A673 (cell line): Measurements from ENCODE around the gene RHOF. TPM values are rescaled to one million over a fixed set of nuclear protein-coding genes. Genes with fewer than 3 reads are reported as not detected.
A peak's percentile ranks its signal among the peaks of the same experiment; 100 is the strongest.
"Not testable (repeated sequence)": the region's sequence is repeated elsewhere in the genome, so short reads cannot be mapped to it uniquely, and the experiment has no call there.

ENCODE experiments used
- BruUV-seq: library from RNA; stranded (reverse); fragments of 400-500 nt; replicated peaks from 2 replicates; lab custom pipeline; 2021; lab: Mats Ljungman, UMichigan
- CTCF ChIA-PET: fragments of 300-600 bp; sonication (Branson Sonifier 250); formaldehyde crosslinking; loops from one replicate; lab custom pipeline; 2022; ENCODE audit warnings: antibody characterized with exemption; lab: Charles Lee
- POLR2A ChIA-PET: fragments of 300-600 bp; sonication (Branson Sonifier 250); formaldehyde crosslinking; loops from one replicate; lab custom pipeline; 2022; ENCODE audit warnings: antibody characterized with exemption; ENCODE audit not compliant: low non-redundant PET; lab: Charles Lee
- DNase-seq: peaks from one replicate; pipeline ENCODE4 v3.0.0-alpha.2; 2015; ENCODE audit warnings: low spot score
- H3K27ac ChIP-seq: fragments of 200-600 bp; sonication (generic); 2 replicates; pipeline ENCODE4 v1.5.1; 2016; ENCODE audit warnings: mixed run types, low read depth, mild to moderate bottlenecking, mixed read lengths, antibody characterized with exemption, low read length; ENCODE audit not compliant: poor library complexity, severe bottlenecking
- H3K27me3 ChIP-seq: fragments of 200-600 bp; sonication (generic); replicated peaks from 2 replicates; pipeline ENCODE4 v1.6.1; 2017; ENCODE audit warnings: mixed run types, low read depth, mild to moderate bottlenecking, mixed read lengths, antibody characterized with exemption, low read length; ENCODE audit not compliant: insufficient read depth, poor library complexity
- H3K36me3 ChIP-seq: fragments of 200-600 bp; sonication (generic); 2 replicates; pipeline ENCODE4 v1.6.1; 2016; ENCODE audit warnings: mixed run types, mild to moderate bottlenecking, mixed read lengths, antibody characterized with exemption, low read length; ENCODE audit not compliant: insufficient read depth, poor library complexity, severe bottlenecking
- H3K4me1 ChIP-seq: fragments of 200-600 bp; sonication (generic); 2 replicates; pipeline ENCODE4 v1.6.1; 2017; ENCODE audit warnings: mixed run types, mild to moderate bottlenecking, mixed read lengths, antibody characterized with exemption, low read length; ENCODE audit not compliant: insufficient read depth, poor library complexity, severe bottlenecking
- H3K4me3 ChIP-seq: fragments of 200-600 bp; sonication (generic); 2 replicates; pipeline ENCODE4 v1.5.1; 2016; ENCODE audit warnings: low read depth, mixed run types, mild to moderate bottlenecking, mixed read lengths, low read length; ENCODE audit not compliant: poor library complexity, severe bottlenecking
- H3K9me3 ChIP-seq: fragments of 200-600 bp; sonication (generic); 2 replicates; pipeline ENCODE4 v1.6.1; 2016; ENCODE audit warnings: mixed run types, low read depth, mild to moderate bottlenecking, mixed read lengths, antibody characterized with exemption, low read length; ENCODE audit not compliant: poor library complexity, severe bottlenecking
- CTCF ChIP-seq: fragments of 300-800, 200-600 bp; sonication (generic); conservative IDR thresholded peaks from 2 replicates; pipeline ENCODE4 v1.5.1; 2017; ENCODE audit warnings: low read depth, mild to moderate bottlenecking, antibody characterized with exemption, low read length, moderate library complexity, mixed read lengths
- EZH2 ChIP-seq: fragments of 200-600 bp; sonication (generic); IDR thresholded peaks from 2 replicates; pipeline ENCODE4 v1.6.1; 2017; ENCODE audit warnings: borderline replicate concordance, low read depth, mild to moderate bottlenecking, mixed read lengths, antibody characterized with exemption, low read length; ENCODE audit not compliant: poor library complexity, severe bottlenecking
- intact Hi-C: fragments of 100-400 bp; cut with micrococcal nuclease; formaldehyde crosslinking; loops from one replicate; pipeline ENCODE4 v1.10.0; 2022; ENCODE audit not compliant: unreplicated experiment
- total RNA-seq: library from RNA; stranded (reverse); gene quantifications from 2 replicates; pipeline ENCODE4 v1.2.3, GENCODE V29; 2021

The RHOF gene
- total RNA-seq, 1 experiment from 2014 or later, result 21.1 TPM

DNA sequence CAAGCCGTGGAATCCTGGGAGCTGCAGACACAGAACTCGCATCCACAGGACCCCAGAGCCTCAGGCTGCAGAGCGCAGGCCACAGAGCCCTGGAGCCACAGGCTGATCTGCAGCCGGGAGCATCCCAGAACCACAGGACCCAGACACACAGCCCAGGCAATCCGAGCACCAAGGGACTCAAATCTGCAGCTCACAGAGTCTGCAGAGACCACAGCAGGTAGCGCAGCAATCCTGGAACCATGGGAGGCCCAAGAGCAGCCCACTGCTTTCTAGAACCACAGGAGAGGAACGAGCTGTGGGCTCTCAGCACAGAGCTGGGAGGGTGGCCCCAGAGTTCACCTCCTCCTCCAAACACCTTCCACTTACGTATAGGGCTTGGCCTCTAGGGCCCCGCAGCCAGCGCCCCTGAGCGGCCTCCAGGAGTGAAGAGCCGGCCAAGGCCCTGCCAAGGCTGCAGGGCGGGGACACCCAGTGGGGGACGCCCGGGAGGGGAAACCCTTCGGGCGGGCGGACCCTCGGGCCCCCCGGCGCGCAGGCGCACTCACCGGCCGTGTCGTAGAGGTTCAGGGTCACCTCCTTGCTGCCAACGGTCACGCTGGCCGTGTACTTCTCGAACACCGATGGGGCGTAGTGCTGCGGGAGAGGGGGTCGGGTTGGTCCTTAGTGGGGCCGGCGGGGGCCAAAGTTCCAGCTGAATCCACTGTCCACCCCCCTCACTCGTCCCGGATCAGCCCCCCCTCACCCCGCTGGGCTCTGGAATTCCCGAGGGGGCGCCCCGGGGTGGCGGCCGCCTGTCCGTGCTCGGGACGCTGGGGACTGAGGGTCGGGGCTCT is 665 bp downstream of the RHOF start:
- H3K36me3 ChIP-seq, result peaks cover 10% of the 10 kb centered on the region
- H3K27ac ChIP-seq, result peak overlapping the region; percentile 44
- intact Hi-C loops, result loop anchor here (5.0 kb wide), 1 partner anchor 96 kb away; no protein-coding TSS in a partner anchor
- POLR2A ChIA-PET, result interaction anchor here (0.7 kb wide), 1 partner anchor 8 kb away, joined by 5 read pairs; no protein-coding TSS in a partner anchor
- H3K4me3 ChIP-seq, result peak overlapping the region; percentile 58
- peaks cover 21% of the 10 kb centered on the region for H3K4me1 ChIP-seq
- H3K27me3 ChIP-seq, result no peaks in the 10 kb centered on the region
- CTCF ChIA-PET, result interaction anchor here (0.7 to 4.6 kb wide), 9 partner anchors 11 to 575 kb away, joined by 3 to 82 read pairs (median 6); partner anchors contain the start of gene TMEM120B
- BruUV-seq, result no TSS peak
- no peak for DNase-seq
- no peaks in the 10 kb centered on the region for H3K9me3 ChIP-seq
- TF ChIP-seq EZH2, result no peak
- TF ChIP-seq CTCF, result no peak

- Histone ChIP-seq H3K27ac (no peak overlapping the region), H3K9me3 (no peaks in the 10 kb centered on the region), H3K27me3 (no peaks in the 10 kb centered on the region), H3K4me3 (no peak overlapping the region), H3K36me3 (peaks cover 1% of the 10 kb centered on the region), H3K4me1 (peaks cover 13% of the 10 kb centered on the region)
- no peak for DNase-seq
- no TSS peak for BruUV-seq
- ChIA-PET CTCF (interaction anchor here (1.1 to 4.6 kb wide), 2 partner anchors 10 to 20 kb away, joined by 3 to 82 read pairs; no protein-coding TSS in a partner anchor), POLR2A (interaction anchor here (0.8 kb wide), 1 partner anchor 11 kb away, joined by 3 read pairs; no protein-coding TSS in a partner anchor)
- TF ChIP-seq EZH2, result no peak
- TF ChIP-seq CTCF, result no peak
- intact Hi-C loops, result loop anchor here (5.0 kb wide), 1 partner anchor 95 kb away; no protein-coding TSS in a partner anchor
These were observed 1.6 kb downstream of the RHOF start for GRCh38 chr12:121791671-121792551.

DNA sequence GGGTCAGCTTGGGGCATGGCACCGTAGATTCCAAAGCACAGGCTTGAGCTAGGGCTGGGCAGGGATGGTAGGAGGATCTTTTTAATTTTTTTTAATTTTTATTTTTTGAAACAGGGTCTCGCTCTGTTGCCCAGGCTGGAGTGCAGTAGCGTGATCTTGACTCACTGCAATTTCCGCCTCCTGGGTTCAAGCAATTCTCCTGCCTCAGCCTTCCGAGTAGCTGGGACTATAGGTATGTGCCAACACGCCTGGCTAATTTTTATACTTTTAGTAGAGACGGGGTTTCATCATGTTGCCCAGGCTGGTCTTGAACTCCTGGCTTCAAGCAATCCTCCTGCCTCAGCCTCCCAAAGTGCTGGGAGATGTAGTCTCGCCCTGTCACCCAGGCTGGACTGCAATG is 2.7 kb downstream of the RHOF start:
- CTCF ChIA-PET, H3K27me3 ChIP-seq, BruUV-seq, H3K4me3 ChIP-seq, DNase-seq, H3K36me3 ChIP-seq, H3K9me3 ChIP-seq, H3K27ac ChIP-seq: not testable (repeated sequence)
- POLR2A ChIA-PET, result interaction anchor here (0.8 kb wide), 1 partner anchor 12 kb away, joined by 3 read pairs; no protein-coding TSS in a partner anchor
- intact Hi-C loops, result loop anchor here (5.0 kb wide), 1 partner anchor 93 kb away; no protein-coding TSS in a partner anchor
- peaks cover 13% of the 10 kb centered on the region for H3K4me1 ChIP-seq
